ENCODE data around the gene TRIM68.

DNA sequence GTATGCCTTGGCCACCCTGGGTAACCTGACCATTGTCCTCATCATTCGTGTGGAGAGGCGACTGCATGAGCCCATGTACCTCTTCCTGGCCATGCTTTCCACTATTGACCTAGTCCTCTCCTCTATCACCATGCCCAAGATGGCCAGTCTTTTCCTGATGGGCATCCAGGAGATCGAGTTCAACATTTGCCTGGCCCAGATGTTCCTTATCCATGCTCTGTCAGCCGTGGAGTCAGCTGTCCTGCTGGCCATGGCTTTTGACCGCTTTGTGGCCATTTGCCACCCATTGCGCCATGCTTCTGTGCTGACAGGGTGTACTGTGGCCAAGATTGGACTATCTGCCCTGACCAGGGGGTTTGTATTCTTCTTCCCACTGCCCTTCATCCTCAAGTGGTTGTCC, 31.9 kb upstream of the TRIM68 start:
- no peak for TF ChIP-seq CTCF (conservative IDR thresholded peaks at IDR 0.05; ENCODE audit: low read length)
- TF ChIP-seq EZH2phosphoT487 (IDR thresholded peaks at IDR 0.05; ENCODE audit: borderline replicate concordance) = no peak

Measured in Loucy (cell line).